Stimulated activated CD8-positive, alpha-beta memory T cell treated with anti-CD3 and anti-CD28 coated beads, Interleukin-7, amount 100 ng/mL, for 48 hours (primary cell): ENCODE data around the gene FOXC2.
A peak's percentile ranks its signal among the peaks of the same experiment; 100 is the strongest.

Experiments used
- DNase-seq, 2 donors: peaks; one replicate each; pipeline ENCODE4 v3.0.0-alpha.2; 2020; ENCODE audit warnings: low read depth in 1 of 2; ENCODE audit errors: extremely low read depth in 1 of 2

Gene FOXC2

DNA sequence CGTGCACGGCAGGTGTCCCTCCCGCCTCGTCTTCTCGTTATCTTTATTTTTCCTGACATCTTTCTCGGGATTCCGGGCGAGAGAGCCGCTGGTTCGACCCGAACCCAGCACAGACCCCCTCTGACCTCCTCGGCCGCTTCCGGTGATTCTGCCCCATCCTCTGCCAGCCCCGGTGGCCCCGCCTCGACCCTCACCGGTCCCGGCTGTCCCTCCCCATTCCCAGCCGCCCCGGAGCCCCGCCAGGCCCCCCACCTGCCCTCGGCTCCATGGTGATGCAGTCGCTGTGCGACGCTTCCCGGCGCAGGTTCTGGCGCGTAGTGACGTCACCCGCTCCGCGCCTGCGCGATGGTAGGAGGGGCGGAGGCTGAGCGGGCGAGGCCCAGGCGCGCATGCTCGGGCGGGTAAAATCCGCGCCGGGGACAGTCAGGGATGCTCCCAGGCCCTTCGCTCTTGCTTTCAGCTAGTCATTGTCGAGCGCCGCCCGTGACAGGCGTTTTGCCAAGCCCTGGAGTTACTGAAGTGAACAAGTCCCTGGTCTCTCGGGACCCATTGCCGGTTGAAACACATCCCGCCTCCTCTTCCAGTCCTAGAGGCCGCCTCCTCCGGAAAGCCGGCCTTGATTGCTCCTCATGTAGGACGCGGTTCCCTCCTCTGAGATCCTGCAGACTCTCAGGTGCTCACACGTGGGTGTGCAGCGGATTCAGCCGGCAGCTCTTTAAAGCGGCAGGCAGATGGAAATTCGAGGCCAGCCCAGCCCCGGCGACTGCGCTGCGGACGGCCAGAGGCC lies 11.5 kb upstream of the FOXC2 start, which contains the start of gene MTHFSD:
Gene MTHFSD, minus strand, starts transcription at position 319 of the 787 bp plus-strand sequence. Its CDS starts 51 bp downstream, at position 268.
- peak; percentile 85 to 92 for DNase-seq

DNA sequence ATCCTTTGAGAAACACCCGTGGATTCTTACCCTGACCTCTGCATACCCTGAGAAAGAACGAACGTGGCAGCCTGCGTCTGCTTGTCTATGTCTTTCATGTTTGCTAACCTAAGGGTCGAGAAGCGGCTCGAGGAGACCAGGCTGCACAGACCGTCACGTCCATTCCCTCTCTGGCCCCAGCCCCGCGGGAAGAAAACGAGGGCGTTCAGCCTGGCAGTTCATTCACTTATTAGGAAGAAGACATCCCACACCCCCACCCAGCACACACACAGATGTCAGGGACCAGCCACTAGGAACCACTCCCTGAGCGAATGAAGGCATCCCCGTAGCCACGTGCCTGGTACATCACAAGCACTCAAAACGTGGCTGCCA lies 10.9 kb upstream of the FOXC2 start:
- DNase-seq, result no peak

GRCh38 chr16:86556576-86556975 lies 10.1 kb upstream of the FOXC2 start:
- DNase-seq, result no peak

DNA sequence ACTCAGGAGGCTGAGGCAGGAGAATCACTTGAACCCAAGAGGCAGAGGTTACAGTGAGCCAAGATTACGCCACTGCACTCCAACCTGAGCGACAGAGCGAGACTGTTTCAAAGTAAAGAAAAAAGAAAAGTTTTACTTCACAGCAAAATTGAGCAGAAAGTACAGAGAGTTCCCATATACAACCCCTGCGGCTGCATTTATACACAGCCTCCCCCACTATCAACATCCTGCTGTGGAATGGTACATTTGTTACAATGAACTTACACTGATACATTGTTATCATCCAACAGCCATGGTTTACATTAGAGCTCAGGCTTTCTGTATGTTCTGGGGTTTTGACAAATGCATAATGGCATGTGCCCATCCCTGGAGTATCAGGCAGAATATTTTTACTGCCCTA lies 9.0 kb upstream of the FOXC2 start:
- no peak for DNase-seq

- DNase-seq, result no peak
Measured at GRCh38 chr16:86558355-86559193, 8.1 kb upstream of the FOXC2 start.

DNA sequence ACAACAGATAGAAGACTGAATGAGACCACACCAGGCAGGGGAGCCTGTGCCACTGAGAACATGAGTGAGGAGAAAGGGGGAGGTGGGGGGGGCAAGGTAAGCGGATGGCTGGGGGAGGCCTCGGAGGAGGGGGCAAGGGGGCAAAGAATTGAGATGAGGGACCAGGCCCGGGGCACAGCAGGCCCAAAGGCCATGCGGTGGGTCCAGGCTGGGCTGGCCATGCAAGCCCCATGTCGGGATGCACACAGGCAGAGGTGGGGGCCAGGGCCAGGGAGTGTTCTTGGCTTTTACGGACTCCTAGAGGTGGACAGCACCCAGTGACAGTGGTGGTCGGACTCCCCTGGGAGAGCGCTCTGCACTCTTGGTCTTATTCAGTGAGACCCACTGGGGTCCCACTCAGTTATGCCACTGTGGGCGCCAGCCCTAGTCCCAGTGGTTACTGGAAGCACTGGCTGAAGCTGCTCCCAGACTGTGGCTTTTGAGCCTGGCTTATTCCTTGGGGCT lies 6.8 kb upstream of the FOXC2 start:
- no peak for DNase-seq

DNA sequence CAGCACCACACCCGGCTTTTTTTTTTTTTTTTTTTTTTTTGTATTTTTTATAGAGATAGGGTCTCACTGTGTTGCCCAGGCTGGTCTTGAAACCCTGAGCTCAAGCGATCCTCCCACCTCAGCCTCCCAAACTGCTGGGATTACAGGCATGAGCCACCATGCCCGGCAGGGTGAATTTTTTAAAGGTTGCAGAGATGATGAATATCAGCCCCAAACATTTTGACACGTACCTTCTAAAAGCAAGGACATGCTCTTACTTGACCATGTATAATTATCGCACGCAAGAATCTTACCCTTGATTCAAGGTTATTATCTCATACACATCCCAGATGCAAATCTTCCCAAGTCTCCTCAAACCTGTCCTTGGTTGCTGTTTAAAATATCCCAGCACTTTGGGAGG lies 4.3 kb upstream of the FOXC2 start:
- no peak for DNase-seq

- DNase-seq, result peak; percentile 61 to 78
Measured at GRCh38 chr16:86563469-86564345, 2.9 kb upstream of the FOXC2 start.

DNA sequence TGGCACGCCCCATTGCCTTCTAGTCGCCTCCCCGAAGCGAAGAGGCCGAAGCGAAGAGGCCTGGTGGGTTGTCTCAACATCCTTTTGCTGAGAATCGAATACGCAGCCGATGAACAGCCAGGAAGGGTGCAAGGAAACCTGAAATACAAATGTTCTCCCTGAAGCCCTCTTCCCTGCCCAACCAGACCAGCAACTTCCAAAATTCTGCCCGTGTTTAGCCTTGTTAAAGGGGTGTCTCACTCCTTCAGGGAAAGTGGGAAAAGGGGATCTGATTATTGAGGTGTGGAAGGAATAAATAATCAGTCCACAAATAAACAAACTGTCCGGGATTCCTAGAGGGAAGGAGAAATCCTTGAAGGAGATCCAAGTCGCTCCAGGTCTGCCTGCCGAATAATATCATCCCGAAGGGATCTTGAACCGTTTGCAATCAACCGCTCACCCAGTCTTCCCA lies 1.4 kb upstream of the FOXC2 start:
- no peak for DNase-seq

GRCh38 chr16:86565644-86566511 lies 751 bp upstream of the FOXC2 start:
- no peak for DNase-seq

DNA sequence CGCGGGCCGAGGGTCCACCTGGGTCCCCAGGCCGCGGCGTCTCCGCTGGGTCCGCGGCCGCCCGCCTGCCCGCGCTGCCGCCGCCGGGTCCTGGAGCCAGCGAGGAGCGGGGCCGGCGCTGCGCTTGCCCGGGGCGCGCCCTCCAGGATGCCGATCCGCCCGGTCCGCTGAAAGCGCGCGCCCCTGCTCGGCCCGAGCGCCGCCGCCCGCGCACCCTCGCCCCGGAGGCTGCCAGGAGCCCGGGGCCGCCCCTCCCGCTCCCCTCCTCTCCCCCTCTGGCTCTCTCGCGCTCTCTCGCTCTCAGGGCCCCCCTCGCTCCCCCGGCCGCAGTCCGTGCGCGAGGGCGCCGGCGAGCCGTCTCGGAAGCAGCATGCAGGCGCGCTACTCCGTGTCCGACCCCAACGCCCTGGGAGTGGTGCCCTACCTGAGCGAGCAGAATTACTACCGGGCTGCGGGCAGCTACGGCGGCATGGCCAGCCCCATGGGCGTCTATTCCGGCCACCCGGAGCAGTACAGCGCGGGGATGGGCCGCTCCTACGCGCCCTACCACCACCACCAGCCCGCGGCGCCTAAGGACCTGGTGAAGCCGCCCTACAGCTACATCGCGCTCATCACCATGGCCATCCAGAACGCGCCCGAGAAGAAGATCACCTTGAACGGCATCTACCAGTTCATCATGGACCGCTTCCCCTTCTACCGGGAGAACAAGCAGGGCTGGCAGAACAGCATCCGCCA lies 504 bp downstream of the FOXC2 start:
- no peak for DNase-seq

DNA sequence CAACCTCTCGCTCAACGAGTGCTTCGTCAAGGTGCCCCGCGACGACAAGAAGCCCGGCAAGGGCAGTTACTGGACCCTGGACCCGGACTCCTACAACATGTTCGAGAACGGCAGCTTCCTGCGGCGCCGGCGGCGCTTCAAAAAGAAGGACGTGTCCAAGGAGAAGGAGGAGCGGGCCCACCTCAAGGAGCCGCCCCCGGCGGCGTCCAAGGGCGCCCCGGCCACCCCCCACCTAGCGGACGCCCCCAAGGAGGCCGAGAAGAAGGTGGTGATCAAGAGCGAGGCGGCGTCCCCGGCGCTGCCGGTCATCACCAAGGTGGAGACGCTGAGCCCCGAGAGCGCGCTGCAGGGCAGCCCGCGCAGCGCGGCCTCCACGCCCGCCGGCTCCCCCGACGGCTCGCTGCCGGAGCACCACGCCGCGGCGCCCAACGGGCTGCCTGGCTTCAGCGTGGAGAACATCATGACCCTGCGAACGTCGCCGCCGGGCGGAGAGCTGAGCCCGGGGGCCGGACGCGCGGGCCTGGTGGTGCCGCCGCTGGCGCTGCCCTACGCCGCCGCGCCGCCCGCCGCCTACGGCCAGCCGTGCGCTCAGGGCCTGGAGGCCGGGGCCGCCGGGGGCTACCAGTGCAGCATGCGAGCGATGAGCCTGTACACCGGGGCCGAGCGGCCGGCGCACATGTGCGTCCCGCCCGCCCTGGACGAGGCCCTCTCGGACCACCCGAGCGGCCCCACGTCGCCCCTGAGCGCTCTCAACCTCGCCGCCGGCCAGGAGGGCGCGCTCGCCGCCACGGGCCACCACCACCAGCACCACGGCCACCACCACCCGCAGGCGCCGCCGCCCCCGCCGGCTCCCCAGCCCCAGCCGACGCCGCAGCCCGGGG lies 1.3 kb downstream of the FOXC2 start:
- DNase-seq, result no peak

DNA sequence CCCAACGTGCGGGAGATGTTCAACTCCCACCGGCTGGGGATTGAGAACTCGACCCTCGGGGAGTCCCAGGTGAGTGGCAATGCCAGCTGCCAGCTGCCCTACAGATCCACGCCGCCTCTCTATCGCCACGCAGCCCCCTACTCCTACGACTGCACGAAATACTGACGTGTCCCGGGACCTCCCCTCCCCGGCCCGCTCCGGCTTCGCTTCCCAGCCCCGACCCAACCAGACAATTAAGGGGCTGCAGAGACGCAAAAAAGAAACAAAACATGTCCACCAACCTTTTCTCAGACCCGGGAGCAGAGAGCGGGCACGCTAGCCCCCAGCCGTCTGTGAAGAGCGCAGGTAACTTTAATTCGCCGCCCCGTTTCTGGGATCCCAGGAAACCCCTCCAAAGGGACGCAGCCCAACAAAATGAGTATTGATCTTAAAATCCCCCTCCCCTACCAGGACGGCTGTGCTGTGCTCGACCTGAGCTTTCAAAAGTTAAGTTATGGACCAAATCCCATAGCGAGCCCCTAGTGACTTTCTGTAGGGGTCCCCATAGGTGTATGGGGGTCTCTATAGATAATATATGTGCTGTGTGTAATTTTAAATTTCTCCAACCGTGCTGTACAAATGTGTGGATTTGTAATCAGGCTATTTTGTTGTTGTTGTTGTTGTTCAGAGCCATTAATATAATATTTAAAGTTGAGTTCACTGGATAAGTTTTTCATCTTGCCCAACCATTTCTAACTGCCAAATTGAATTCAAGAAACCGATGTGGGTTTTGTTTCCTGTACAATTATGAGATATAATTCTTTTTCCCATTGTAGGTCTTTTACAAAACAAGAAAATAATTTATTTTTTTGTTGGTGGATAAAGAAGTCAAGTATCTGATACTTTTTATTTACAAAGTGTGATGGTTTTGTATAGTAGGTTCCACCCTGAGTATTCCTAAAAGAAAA lies 2.3 kb downstream of the FOXC2 start:
- DNase-seq, result no peak

- no peak for DNase-seq
Measured at GRCh38 chr16:86569701-86570447, 3.2 kb downstream of the FOXC2 start.

DNA sequence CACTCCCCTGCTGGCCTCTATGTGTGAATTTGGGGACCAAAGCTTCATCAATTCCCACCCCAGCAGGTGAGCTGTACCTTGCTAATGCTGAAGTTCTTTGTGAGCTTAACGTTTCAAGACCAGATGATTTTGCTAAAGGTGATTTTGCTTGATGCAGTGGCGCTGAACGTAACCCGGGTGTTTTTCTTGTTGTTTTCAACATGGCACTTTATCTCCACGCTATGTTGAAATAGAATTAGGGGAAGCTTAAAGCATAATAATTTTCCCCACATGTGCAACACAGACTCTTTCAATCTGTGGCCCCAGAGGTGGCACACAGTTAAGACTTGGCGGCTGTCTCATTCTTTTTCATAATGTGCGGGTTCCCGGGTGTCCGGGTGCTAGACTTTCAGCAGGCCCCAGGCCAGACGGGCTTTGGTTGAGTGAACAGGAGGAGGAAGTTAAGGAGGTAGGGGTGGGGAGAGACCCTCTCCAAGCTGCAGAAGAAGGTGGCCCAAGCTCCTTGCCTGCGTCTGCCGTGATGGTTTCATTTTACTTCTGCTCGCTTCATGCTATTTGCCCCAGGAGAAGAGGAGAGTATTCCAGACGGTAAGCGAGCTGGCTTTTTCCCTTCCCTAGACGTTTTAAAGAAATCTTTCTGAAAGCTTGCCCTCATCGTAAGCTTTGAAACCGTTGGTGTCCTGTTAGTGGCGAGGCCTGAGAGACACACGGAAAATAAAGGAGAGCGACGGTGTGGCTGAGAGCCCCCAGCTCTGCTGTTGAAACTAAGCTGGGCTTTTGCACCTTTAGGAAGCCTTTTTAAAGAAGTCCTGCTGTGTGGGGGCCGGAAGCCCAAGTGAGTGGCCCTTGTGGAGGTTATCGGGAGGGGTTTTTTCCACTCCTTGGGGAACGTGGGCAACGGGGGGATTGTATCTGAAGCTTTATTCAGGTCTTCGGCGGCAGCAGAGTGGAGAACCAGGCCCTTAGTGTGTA lies 4.2 kb downstream of the FOXC2 start:
- no peak for DNase-seq
